Adipose tissue (tissue), 3 donors: ENCODE results near the gene IFITM2. TPM values are rescaled to one million over a fixed set of nuclear protein-coding genes. Genes with fewer than 3 reads are reported as not detected.
"Not testable (repeated sequence)": the region's sequence is repeated elsewhere in the genome, so short reads cannot be mapped to it uniquely, and the experiment has no call there.

ENCODE experiments used
- H3K27ac ChIP-seq: one replicate; pipeline ENCODE4 v1.5.1; 2013; ENCODE audit warnings: low read depth, low read length
- WGBS, 3 donors: extraction: QIAGEN DNeasy Blood & Tissue Kit; methylation state at CpG; one replicate each; pipeline ENCODE4 v1.1.7; 2013; 5-methylcytosine and 5-hydroxymethylcytosine counted together
- polyA plus RNA-seq, 3 donors: library from polyadenylated mRNA; stranded (reverse); fragments of 200-250 nt; gene quantifications; one replicate each; pipeline ENCODE4 v1.2.3, GENCODE V29; 2013
- donor health status: healthy with polysubstance abuse.
- donor health status: Bipolar disorder and iron deficiency.
- donor health status: healthy.

Gene IFITM2
- polyA plus RNA-seq, 3 donors, result 208 to 1,862 (median 1,191) TPM

DNA sequence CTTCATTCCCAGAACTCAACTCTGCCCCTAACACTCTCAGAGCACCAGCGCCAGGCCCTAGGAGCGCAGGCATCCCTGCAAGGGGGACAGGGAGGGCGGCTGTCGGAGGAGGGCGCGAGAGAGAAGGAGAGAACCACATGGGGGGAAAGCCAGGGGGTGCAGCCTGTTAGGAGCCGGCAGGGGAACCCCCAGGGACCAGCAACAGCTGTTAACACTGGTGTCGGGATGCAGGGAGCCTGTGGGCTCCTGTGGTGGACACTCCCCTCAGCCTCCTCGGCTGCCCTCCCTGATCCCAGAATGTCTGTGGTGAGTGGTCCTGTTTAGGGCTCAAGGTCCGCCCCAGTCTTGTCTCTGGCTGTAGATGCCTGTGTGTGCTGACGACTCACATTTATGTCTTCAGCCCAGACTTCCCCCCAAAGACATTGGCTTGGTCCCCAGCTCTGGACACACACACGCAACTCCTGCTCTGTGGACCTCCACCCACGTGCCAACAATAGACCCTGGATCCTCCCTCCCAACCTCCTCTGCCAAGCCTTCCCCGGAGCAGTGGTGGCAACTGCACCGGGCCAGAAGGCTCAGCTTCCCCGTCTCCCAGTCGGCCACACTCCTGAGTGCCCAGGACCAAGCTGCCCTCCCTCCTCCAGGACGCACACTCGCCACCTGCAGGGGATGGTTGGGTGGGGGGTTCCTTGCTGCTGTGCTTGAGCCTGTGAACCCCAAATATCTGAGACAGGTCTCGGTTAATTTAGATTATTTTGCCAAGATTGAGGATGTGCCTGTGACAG is 7.5 kb upstream of the IFITM2 start:
- WGBS, 3 donors, result 16 to 35% (median 19%) methylated on average over 20 of the region's 20 CpGs
- no peak overlapping the region for H3K27ac ChIP-seq

DNA sequence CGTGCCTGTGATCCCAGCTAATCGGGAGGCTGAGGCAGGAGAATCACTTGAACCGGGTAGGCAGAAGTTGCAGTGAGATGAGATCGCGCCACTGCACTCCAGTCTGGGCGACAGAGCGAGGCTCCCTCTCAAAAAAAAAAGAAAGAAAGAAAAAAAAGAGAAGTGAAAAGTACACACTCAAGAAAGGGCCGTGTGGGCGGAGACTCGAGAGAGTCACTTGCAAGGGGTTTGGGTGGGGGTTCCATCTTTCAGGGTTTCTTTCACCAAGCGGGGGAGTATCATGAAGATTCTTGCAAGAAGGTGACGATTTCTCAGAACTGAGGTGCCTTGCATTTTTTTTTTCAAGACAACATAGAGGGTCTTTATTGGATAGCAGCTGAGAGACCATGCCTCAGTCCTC is 4.3 kb upstream of the IFITM2 start:
- WGBS, 3 donors, result 79 to 87% (median 80%) methylated on average over 12 of the region's 12 CpGs
- no peak overlapping the region for H3K27ac ChIP-seq

- 81 to 87% (median 86%) methylated on average over 52 of the region's 52 CpGs for WGBS, 3 donors
These were observed 3.5 kb upstream of the IFITM2 start for GRCh38 chr11:304061-304506.

DNA sequence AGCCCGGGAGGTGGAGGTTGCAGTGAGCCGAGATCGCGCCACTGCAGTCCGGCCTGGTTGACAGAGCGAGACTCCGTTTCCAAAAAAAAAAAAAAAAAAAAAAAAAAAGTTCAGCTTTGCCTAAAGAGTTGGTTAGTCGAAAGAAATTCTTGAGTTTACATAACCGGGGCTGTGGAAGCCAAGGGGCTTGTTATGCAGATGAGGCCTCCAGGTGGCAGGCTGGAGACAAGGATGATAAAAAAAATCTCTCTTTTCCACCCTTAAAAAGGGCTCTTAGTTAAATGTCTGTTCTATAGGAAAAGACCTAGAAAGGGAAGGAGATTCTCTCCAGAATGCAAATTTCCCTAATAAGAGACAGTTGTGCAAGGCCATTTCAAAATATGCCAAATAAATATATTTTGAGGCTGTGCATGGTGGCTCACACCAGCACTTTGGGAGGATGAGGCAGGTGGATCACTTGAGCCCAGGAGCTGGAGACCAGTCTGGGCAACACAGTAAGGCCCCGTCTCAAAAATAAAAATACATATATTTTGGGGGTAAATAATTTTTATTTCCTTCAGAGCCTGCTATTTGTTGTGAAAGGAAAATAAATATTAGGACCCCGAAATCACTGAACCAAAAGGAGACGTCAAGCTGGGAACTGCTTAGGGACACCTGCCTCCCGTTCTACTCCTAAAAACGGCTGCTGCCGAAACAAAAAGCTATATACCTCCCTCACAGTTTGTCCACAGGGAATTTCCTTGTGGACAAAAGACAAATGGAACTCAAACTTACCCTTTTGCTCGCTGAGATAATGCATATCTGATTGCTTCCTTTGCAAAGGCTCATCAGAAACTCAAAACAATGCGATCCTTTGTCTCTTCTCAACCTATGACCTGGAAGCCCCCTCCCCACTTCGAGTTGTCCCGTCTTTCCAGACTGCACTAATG is 2.4 kb upstream of the IFITM2 start:
- 28 to 39% (median 38%) methylated on average over 19 of the region's 19 CpGs for WGBS, 3 donors
- H3K27ac ChIP-seq, result no peak overlapping the region

More at GRCh38 chr11:304061-304506, 3.5 kb upstream of the IFITM2 start:
- no peak overlapping the region for H3K27ac ChIP-seq

DNA sequence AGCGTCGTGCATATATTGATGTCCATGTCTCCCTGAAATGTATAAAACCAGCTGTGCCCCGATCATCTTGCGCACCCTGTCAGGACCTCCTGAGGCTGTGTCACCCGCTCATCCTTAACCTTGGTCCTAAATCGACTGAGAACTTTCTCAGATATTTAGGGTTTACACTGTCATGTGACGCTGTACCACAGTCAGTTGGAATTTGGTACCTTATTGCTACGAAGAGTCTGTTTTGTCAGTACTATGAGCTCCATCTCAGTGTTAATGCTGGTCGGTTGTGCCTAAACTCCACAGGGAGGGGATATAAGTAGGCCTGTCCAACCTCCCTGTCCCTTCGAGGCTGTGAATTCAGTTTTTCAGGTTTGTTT is 1.8 kb upstream of the IFITM2 start:
- H3K27ac ChIP-seq, result no peak overlapping the region
- WGBS, 3 donors, result 80 to 93% (median 91%) methylated on average over 10 of the region's 10 CpGs

DNA sequence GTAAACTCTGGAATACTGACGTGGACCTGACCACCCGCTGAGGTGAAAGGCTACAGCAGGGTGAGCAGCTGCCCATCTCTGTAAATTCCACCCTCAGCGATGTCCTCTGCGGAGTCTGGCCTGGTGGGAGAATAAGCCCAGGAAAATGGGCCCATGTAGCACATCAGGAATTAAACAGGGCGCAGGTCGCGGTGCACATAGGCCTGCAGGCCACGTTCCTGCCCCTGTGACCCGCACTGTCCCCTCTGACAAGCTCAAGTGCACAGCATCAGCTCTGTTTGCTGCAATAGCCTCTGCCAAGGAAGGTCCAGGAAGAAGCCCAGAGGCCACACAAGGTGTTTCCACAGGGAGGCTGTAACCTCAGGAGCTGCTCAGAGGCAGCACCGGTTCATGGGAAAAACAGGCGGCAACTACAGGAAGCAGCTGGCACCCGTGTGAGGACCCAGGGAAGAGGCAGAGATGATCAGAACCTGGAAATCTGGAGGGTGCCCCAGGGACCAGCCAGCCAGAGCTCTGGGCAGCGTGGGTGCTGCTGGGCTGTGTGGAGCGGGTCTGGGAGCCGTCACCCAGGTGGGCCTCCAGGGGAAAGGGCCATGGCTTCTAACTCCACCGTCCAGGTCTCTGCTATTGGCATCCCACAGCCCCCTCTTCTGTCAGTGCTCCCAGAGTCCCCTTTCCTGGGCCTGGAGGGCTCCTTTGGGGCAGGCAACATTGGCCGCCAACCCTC is 808 bp upstream of the IFITM2 start:
- WGBS, 3 donors, result 84 to 88% (median 87%) methylated on average over 17 of the region's 17 CpGs
- peak overlapping the region; percentile 83 for H3K27ac ChIP-seq

DNA sequence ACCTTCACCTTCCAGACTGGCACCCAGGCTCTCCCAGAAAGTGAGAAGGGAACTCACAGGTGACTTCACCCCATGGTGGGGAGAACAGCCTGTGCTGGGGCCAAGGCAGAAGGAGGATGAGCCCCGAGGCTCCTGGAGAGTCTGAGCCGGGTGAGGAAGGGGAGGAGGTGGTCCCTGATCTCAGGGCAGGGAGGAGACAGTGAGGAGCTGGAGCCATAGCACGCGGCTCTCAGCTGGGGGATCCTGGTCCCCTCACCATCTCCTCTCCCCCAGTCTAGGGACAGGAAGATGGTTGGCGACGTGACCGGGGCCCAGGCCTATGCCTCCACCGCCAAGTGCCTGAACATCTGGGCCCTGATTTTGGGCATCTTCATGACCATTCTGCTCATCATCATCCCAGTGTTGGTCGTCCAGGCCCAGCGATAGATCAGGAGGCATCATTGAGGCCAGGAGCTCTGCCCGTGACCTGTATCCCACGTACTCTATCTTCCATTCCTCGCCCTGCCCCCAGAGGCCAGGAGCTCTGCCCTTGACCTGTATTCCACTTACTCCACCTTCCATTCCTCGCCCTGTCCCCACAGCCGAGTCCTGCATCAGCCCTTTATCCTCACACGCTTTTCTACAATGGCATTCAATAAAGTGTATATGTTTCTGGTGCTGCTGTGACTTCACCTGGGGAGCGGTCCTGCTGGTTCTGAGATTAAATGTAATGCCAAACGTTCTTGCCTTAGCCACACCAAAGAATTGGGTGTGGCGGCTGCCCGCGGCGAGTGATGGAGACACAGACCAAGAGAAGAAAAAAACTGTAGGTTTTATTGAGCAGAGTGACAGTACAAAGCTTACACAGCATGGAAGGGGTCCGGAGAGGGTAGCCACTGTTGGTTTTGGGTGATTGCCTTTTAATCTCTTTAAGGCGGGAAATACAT is 1.4 kb downstream of the IFITM2 start:
- peak overlapping the region; percentile 74 for H3K27ac ChIP-seq

GRCh38 chr11:309979-310572 is 2.5 kb downstream of the IFITM2 start:
- H3K27ac ChIP-seq, result peak overlapping the region; percentile 74
- WGBS, 3 donors, result 6 to 20% (median 12%) methylated on average over 5 of the region's 18 CpGs

More for the DNA sequence above, 1.4 kb downstream of the IFITM2 start:
- WGBS, 3 donors, result 35 to 63% (median 35%) methylated on average over 20 to 24 of the region's 24 CpGs

DNA sequence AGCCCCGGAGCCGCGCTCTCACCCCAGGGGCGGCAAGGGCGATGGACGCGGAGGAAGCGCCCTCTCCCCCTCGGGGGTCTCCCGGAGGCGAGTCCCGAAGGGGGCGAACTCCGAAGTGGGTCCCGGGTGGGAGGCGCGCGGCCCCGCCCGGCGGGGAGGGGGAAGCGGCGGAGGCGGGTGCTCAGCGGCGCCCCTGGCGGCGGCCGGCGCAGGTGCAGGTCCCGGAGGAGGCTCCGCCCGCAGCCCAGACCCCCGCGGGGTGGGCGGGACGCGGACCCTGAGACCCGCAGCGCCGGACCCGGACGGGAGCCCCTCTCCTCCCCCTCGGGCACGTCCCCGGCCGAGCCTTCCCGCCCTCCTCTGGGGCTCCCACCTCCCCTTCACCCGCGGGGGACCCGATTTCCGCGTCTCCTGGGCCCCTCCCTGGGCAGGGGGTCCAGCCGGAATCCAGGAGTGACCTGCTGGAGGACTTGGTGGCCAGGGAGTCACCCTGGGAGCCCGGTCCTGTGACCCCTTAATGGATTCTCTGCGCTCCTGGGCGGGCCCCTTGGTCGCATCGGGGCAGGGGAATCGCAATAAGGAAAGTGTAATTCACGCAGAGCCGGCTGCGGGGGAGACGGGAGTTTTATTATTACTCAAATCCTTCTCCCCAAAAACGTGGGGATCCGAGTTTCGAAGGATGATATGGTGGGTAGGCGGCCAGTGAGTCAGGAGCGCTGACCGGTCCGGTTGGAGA is 3.6 kb downstream of the IFITM2 start:
- H3K27ac ChIP-seq, result not testable (repeated sequence)
- 0 to 9% (median 1%) methylated on average over 6 to 10 of the region's 71 CpGs for WGBS, 3 donors

DNA sequence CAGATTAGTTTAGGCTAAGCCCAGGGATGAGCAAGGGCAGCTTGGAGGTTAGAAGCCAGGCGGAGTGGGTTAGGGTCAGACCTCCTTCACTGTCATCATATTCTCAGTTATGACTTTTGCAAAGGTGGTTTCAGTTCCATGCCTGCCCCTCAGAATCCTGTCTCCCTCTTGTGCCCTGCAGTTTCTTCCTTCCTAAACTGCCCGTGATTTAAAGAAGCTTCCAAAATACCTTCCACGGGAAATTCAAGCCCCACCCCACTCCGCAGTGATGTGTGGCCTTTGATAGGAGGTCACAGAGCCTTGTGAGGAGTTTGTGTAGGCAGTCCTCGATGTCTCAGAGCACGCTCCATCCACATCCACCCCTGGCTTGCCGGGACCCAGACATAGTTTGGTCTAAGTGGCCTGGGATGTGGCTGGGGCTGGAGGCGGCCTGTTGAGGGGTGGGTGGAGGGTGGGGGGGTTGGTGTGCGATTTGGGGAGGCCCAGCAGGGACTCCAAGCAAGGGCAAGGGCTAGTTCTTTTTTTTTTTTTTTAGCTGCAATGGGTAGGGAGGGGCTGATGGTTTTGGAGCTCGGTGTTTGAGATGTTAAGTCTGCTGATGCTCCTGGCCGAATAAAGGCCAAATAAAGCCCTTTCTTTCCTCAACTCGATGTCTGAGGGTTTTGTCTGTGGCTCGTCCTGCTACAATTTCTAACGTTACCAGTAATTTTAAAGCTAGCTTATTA is 4.6 kb downstream of the IFITM2 start:
- no peak overlapping the region for H3K27ac ChIP-seq
- WGBS, 3 donors, result 53 to 58% (median 56%) methylated on average over 14 of the region's 14 CpGs

GRCh38 chr11:313304-313786 is 5.7 kb downstream of the IFITM2 start:
- peak overlapping the region; percentile 87 for H3K27ac ChIP-seq
- 43 to 75% (median 56%) methylated on average over 8 of the region's 8 CpGs for WGBS, 3 donors

- 4 to 48% (median 4%) methylated on average over 18 of the region's 18 CpGs for WGBS, 3 donors
- peak within 1 kb of the TSS; percentile 87 for H3K27ac ChIP-seq
These were observed 6.4 kb downstream of the IFITM2 start, which contains the start of gene IFITM1 for GRCh38 chr11:313787-314553. TSS of gene IFITM1 (plus strand) at chr11:314040. CDS start at chr11:314171, 131 bp downstream.

DNA sequence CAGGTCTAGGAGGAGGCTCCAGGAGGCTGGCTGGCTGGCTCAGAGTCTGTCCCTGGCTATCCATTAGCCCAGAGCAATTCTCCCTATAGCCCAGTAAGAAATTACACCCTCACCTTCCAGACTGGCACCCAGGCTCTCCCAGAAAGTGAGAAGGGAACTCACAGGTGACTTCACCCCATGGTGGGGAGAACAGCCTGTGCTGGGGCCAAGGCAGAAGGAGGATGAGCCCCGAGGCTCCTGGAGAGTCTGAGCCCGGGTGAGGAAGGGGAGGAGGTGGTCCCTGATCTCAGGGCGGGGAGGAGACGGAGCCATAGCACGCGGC is 6.9 kb downstream of the IFITM2 start:
- H3K27ac ChIP-seq, result peak overlapping the region; percentile 87
- 37 to 59% (median 43%) methylated on average over 6 of the region's 6 CpGs for WGBS, 3 donors

- H3K27ac ChIP-seq, result no peak overlapping the region
- whole genome bisulfite sequencing, 3 donors, result 50 to 70% (median 55%) methylated on average over 9 of the region's 9 CpGs
These were observed 7.5 kb downstream of the IFITM2 start for GRCh38 chr11:315051-315481.

GRCh38 chr11:315516-315994 is 7.9 kb downstream of the IFITM2 start:
- 40 to 58% (median 55%) methylated on average over 24 to 32 of the region's 32 CpGs for WGBS, 3 donors
- H3K27ac ChIP-seq, result no peak overlapping the region
